ENCODE data around the gene CEP152. TPM values are rescaled to one million over a fixed set of nuclear protein-coding genes. Genes with fewer than 3 reads are reported as not detected.

CEP152 gene
- total and polyA plus RNA-seq, 4 donors, result 0.30 to 9.7 (median 3.5) TPM

DNA sequence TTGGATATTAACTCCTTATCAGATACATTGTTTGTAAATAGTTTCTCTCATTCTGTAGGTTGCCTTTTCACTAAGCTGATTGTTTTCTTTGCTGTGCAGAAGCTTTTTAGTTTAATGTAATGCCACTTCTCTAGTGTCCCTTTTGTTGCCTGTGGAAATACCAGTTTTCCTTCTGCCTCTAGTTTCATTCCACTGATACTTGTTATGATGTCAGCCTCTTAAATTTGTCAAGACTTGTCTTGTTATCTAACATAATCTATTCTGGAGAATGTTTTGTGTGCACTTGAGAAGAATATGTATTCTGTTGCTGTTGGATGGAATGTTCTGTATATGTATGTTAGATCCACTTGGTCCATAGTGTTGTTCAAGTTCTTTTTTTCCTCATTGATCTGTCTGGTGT is 18.0 kb upstream of the CEP152 start:
- Histone ChIP-seq H3K9ac (ENCODE audit: low read depth in 1 of 2, low read length in 2 of 2) (no peak overlapping the region), H3K9me3 (ENCODE audit: control insufficient read depth in 4 of 4, low read length in 3 of 4) (peaks cover 0 to 2% (median 1%) of the 10 kb centered on the region in 4 donors), H3K36me3 (ENCODE audit: control insufficient read depth in 4 of 4, insufficient read depth in 3 of 4, low read depth in 1 of 4, low read length in 3 of 4) (no peaks in the 10 kb centered on the region), H3K27ac (ENCODE audit: low read depth in 1 of 2, low read length in 2 of 2) (no peak overlapping the region), H3K27me3 (ENCODE audit: control insufficient read depth in 4 of 4, insufficient read depth in 4 of 4, low read length in 3 of 4) (no peaks in the 10 kb centered on the region), H3K4me1 (ENCODE audit: control insufficient read depth in 4 of 4, insufficient read depth in 4 of 4, low read length in 3 of 4) (no peaks in the 10 kb centered on the region), H3K4me3 (ENCODE audit: low read depth in 1 of 3, low read length in 3 of 3) (no peak overlapping the region)
- no peak for DNase-seq (ENCODE audit: low spot score)
- no peak for TF ChIP-seq TAF1 (conservative IDR thresholded peaks at IDR 0.05)
- TF ChIP-seq, protein P1, sequence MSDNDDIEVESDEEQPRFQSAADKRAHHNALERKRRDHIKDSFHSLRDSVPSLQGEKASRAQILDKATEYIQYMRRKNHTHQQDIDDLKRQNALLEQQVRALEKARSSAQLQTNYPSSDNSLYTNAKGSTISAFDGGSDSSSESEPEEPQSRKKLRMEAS (IDR thresholded peaks at IDR 0.05), result no peak
- no peak for TF ChIP-seq RXRA (IDR thresholded peaks at IDR 0.05)
- TF ChIP-seq, protein P2, sequence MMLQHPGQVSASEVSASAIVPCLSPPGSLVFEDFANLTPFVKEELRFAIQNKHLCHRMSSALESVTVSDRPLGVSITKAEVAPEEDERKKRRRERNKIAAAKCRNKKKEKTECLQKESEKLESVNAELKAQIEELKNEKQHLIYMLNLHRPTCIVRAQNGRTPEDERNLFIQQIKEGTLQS (IDR thresholded peaks at IDR 0.05), result no peak
- TF ChIP-seq, protein P3, sequence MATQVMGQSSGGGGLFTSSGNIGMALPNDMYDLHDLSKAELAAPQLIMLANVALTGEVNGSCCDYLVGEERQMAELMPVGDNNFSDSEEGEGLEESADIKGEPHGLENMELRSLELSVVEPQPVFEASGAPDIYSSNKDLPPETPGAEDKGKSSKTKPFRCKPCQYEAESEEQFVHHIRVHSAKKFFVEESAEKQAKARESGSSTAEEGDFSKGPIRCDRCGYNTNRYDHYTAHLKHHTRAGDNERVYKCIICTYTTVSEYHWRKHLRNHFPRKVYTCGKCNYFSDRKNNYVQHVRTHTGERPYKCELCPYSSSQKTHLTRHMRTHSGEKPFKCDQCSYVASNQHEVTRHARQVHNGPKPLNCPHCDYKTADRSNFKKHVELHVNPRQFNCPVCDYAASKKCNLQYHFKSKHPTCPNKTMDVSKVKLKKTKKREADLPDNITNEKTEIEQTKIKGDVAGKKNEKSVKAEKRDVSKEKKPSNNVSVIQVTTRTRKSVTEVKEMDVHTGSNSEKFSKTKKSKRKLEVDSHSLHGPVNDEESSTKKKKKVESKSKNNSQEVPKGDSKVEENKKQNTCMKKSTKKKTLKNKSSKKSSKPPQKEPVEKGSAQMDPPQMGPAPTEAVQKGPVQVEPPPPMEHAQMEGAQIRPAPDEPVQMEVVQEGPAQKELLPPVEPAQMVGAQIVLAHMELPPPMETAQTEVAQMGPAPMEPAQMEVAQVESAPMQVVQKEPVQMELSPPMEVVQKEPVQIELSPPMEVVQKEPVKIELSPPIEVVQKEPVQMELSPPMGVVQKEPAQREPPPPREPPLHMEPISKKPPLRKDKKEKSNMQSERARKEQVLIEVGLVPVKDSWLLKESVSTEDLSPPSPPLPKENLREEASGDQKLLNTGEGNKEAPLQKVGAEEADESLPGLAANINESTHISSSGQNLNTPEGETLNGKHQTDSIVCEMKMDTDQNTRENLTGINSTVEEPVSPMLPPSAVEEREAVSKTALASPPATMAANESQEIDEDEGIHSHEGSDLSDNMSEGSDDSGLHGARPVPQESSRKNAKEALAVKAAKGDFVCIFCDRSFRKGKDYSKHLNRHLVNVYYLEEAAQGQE (IDR thresholded peaks at IDR 0.05), result no peak
- TF ChIP-seq SP1 (IDR thresholded peaks at IDR 0.05), result no peak
- TF ChIP-seq NR2F2 (IDR thresholded peaks at IDR 0.05), result no peak
- TF ChIP-seq HNF4A (conservative IDR thresholded peaks at IDR 0.05), result no peak
- TF ChIP-seq FOXA2 (IDR thresholded peaks at IDR 0.05), result no peak
- no peak for TF ChIP-seq EGR1 (IDR thresholded peaks at IDR 0.05; ENCODE audit: low read depth in 2 of 2)
- TF ChIP-seq, protein P4, sequence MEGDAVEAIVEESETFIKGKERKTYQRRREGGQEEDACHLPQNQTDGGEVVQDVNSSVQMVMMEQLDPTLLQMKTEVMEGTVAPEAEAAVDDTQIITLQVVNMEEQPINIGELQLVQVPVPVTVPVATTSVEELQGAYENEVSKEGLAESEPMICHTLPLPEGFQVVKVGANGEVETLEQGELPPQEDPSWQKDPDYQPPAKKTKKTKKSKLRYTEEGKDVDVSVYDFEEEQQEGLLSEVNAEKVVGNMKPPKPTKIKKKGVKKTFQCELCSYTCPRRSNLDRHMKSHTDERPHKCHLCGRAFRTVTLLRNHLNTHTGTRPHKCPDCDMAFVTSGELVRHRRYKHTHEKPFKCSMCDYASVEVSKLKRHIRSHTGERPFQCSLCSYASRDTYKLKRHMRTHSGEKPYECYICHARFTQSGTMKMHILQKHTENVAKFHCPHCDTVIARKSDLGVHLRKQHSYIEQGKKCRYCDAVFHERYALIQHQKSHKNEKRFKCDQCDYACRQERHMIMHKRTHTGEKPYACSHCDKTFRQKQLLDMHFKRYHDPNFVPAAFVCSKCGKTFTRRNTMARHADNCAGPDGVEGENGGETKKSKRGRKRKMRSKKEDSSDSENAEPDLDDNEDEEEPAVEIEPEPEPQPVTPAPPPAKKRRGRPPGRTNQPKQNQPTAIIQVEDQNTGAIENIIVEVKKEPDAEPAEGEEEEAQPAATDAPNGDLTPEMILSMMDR (IDR thresholded peaks at IDR 0.05; ENCODE audit: low read depth, low read length, missing input control), result no peak
- no peak for TF ChIP-seq RAD21 (IDR thresholded peaks at IDR 0.05)
- no peak for TF ChIP-seq FOXA1 (IDR thresholded peaks at IDR 0.05)
- no peak for TF ChIP-seq YY1 (IDR thresholded peaks at IDR 0.05)
- TF ChIP-seq ZBTB33 (IDR thresholded peaks at IDR 0.05), result no peak
- no peak for TF ChIP-seq GABPA (IDR thresholded peaks at IDR 0.05 in 1 of 2, conservative IDR thresholded peaks at IDR 0.05 in 1 of 2)
- no peak for TF ChIP-seq JUND (IDR thresholded peaks at IDR 0.05)
- no peak for TF ChIP-seq HNF4G (IDR thresholded peaks at IDR 0.05)
